Stimulated activated CD4-positive, alpha-beta T cell treated with anti-CD3 and anti-CD28 coated beads, Interleukin-2, amount 100 ng/mL, for 4 hours (primary cell): ENCODE results near the gene KCNA1.
"Not testable (repeated sequence)": the region's sequence is repeated elsewhere in the genome, so short reads cannot be mapped to it uniquely, and the experiment has no call there.

Source experiments
- DNase-seq: peaks from one replicate; pipeline ENCODE4 v3.0.0-alpha.2; 2020; ENCODE audit warnings: low read depth

The KCNA1 gene

GRCh38 chr12:4909734-4910501 lies at the start of gene KCNA1:
Gene KCNA1, plus strand, starts transcription at chr12:4909905. Its CDS starts 1,474 bp downstream, at chr12:4911379.
- DNase-seq = no peak

GRCh38 chr12:4860741-4861140 lies 49.0 kb upstream of the KCNA1 start:
- DNase-seq = no peak

GRCh38 chr12:4862809-4863208 lies 46.9 kb upstream of the KCNA1 start:
- DNase-seq = no peak

GRCh38 chr12:4864575-4864974 lies 45.1 kb upstream of the KCNA1 start:
- DNase-seq = no peak

- DNase-seq = no peak
Observed at GRCh38 chr12:4865246-4865645, 44.5 kb upstream of the KCNA1 start.

- DNase-seq = no peak
Observed at GRCh38 chr12:4866299-4866698, 43.4 kb upstream of the KCNA1 start.

GRCh38 chr12:4867384-4867783 lies 42.3 kb upstream of the KCNA1 start:
- no peak for DNase-seq

GRCh38 chr12:4870423-4870822 lies 39.3 kb upstream of the KCNA1 start:
- DNase-seq = no peak

- DNase-seq = no peak
Observed at GRCh38 chr12:4871514-4871913, 38.2 kb upstream of the KCNA1 start.

- DNase-seq = no peak
Observed at GRCh38 chr12:4873947-4874346, 35.8 kb upstream of the KCNA1 start.

GRCh38 chr12:4874671-4875070 lies 35.0 kb upstream of the KCNA1 start:
- DNase-seq = no peak

- not testable (repeated sequence) for DNase-seq
Observed at GRCh38 chr12:4879481-4879880, 30.2 kb upstream of the KCNA1 start.

GRCh38 chr12:4881266-4882064 lies 28.2 kb upstream of the KCNA1 start:
- DNase-seq = no peak

- no peak for DNase-seq
Observed at GRCh38 chr12:4891866-4892265, 17.8 kb upstream of the KCNA1 start.

GRCh38 chr12:4892418-4892817 lies 17.3 kb upstream of the KCNA1 start:
- DNase-seq = no peak

- DNase-seq = no peak
Observed at GRCh38 chr12:4894019-4894418, 15.7 kb upstream of the KCNA1 start.

GRCh38 chr12:4899364-4899763 lies 10.3 kb upstream of the KCNA1 start:
- no peak for DNase-seq

- no peak for DNase-seq
Observed at GRCh38 chr12:4900327-4900726, 9.4 kb upstream of the KCNA1 start.

- DNase-seq = no peak
Observed at GRCh38 chr12:4905316-4905715, 4.4 kb upstream of the KCNA1 start.

GRCh38 chr12:4908684-4909409 lies 858 bp upstream of the KCNA1 start:
- no peak for DNase-seq

GRCh38 chr12:4909410-4909733 lies 333 bp upstream of the KCNA1 start:
- DNase-seq = no peak

- DNase-seq = no peak
Observed at GRCh38 chr12:4910502-4911315, 1.0 kb downstream of the KCNA1 start.
